ENCODE data around the gene PRICKLE1. TPM values are rescaled to one million over a fixed set of nuclear protein-coding genes. Genes with fewer than 3 reads are reported as not detected.

Gene PRICKLE1
- total RNA-seq, 1 donor from 2014 or later: 34.7 TPM

GRCh38 chr12:42588524-42589464 is 752 bp downstream of the PRICKLE1 start:
- DNase-seq: peak; percentile 53

- DNase-seq: no peak
Measured at GRCh38 chr12:42587601-42588523, 1.7 kb downstream of the PRICKLE1 start.

GRCh38 chr12:42586268-42586667 is 3.3 kb downstream of the PRICKLE1 start:
- DNase-seq: no peak

- no peak for DNase-seq
Measured at GRCh38 chr12:42585841-42586216, 3.7 kb downstream of the PRICKLE1 start.

GRCh38 chr12:42585154-42585840 is 4.2 kb downstream of the PRICKLE1 start:
- no peak for DNase-seq

- DNase-seq: peak; percentile 28
Measured at GRCh38 chr12:42584651-42585111, 4.9 kb downstream of the PRICKLE1 start.

- no peak for DNase-seq
Measured at GRCh38 chr12:42583016-42583415, 6.5 kb downstream of the PRICKLE1 start.

GRCh38 chr12:42582498-42582897 is 7.0 kb downstream of the PRICKLE1 start:
- DNase-seq: no peak

GRCh38 chr12:42582050-42582449 is 7.5 kb downstream of the PRICKLE1 start:
- DNase-seq: peak; percentile 95

GRCh38 chr12:42576374-42576773 is 13.2 kb downstream of the PRICKLE1 start:
- no peak for DNase-seq

- no peak for DNase-seq
Measured at GRCh38 chr12:42575717-42576116, 13.8 kb downstream of the PRICKLE1 start.

GRCh38 chr12:42574851-42575266 is 14.7 kb downstream of the PRICKLE1 start:
- DNase-seq: peak; percentile 82

- no peak for DNase-seq
Measured at GRCh38 chr12:42571327-42572009, 18.1 kb downstream of the PRICKLE1 start.

- DNase-seq: no peak
Measured at GRCh38 chr12:42570076-42570475, 19.5 kb downstream of the PRICKLE1 start.

GRCh38 chr12:42568952-42569915 is 20.3 kb downstream of the PRICKLE1 start:
- peak; percentile 58 for DNase-seq

- DNase-seq: no peak
Measured at GRCh38 chr12:42565633-42566032, 23.9 kb downstream of the PRICKLE1 start.

GRCh38 chr12:42564996-42565395 is 24.6 kb downstream of the PRICKLE1 start:
- no peak for DNase-seq

GRCh38 chr12:42564556-42564955 is 25.0 kb downstream of the PRICKLE1 start:
- DNase-seq: no peak

GRCh38 chr12:42560977-42561376 is 28.6 kb downstream of the PRICKLE1 start:
- DNase-seq: no peak

- no peak for DNase-seq
Measured at GRCh38 chr12:42557586-42558172, 31.9 kb downstream of the PRICKLE1 start.
